GM23338 (cell line): ENCODE measurements around the gene PCOLCE2.

Experiments used
- CREB1 ChIP-seq: fragments of 250-450 bp; sonication (Bioruptor Pico); IDR thresholded peaks from 2 replicates; pipeline ENCODE4 v1.5.0; 2020; ENCODE audit warnings: low read depth, mild to moderate bottlenecking, moderate library complexity
- ETS1 ChIP-seq: IDR thresholded peaks from 2 replicates; pipeline ENCODE4 v1.6.1; 2016; ENCODE audit warnings: antibody characterized with exemption
- EZH2 ChIP-seq: fragments of 200-600 bp; sonication (generic); IDR thresholded peaks from one replicate; pipeline ENCODE4 v1.8.0; 2017; ENCODE audit warnings: antibody characterized with exemption, mild to moderate bottlenecking, low read depth; ENCODE audit not compliant: unreplicated experiment
- EZH2phosphoT487 ChIP-seq: fragments of 200-600 bp; sonication (generic); IDR thresholded peaks from one replicate; pipeline ENCODE4 v1.8.1; 2018; ENCODE audit warnings: antibody characterized with exemption; ENCODE audit not compliant: unreplicated experiment
- JUNB ChIP-seq: IDR thresholded peaks from one replicate; pipeline ENCODE4 v1.6.1; 2016; ENCODE audit warnings: antibody characterized with exemption; ENCODE audit not compliant: unreplicated experiment
- NANOG ChIP-seq: IDR thresholded peaks from 2 replicates; pipeline ENCODE4 v1.6.1; 2016; ENCODE audit warnings: antibody characterized with exemption, borderline replicate concordance
- POLR2AphosphoS5 ChIP-seq: IDR thresholded peaks from 2 replicates; pipeline ENCODE4 v1.6.1; 2016; ENCODE audit warnings: antibody characterized with exemption, low read depth
- STAT1 ChIP-seq: IDR thresholded peaks from one replicate; pipeline ENCODE4 v1.6.1; 2016; ENCODE audit warnings: antibody characterized with exemption; ENCODE audit not compliant: unreplicated experiment
- ZNF114 ChIP-seq: fragments of 250-450 bp; sonication (Bioruptor Pico); IDR thresholded peaks from 2 replicates; pipeline ENCODE4 v1.5.0; 2020; ENCODE audit warnings: mild to moderate bottlenecking, moderate library complexity
- ZNF331 ChIP-seq: fragments of 250-450 bp; sonication (Bioruptor Pico); IDR thresholded peaks from 2 replicates; pipeline ENCODE4 v1.5.0; 2020; ENCODE audit warnings: low read depth, mild to moderate bottlenecking, moderate library complexity
- ZNF462 ChIP-seq: fragments of 250-450 bp; sonication (Bioruptor Pico); IDR thresholded peaks from 2 replicates; pipeline ENCODE4 v1.5.0; 2020; ENCODE audit warnings: mild to moderate bottlenecking, moderate library complexity
- TF ChIP-seq, protein P1 (sequence below), 2 experiments: fragments of 200-600 bp in 1 of 2; sonication (generic) in 1 of 2; conservative IDR thresholded peaks; 2 replicates each; pipeline versions ENCODE4 v1.5.1 to v1.6.1; 2016 to 2017; ENCODE audit warnings: antibody characterized with exemption in 2 of 2, low read depth in 2 of 2, mild to moderate bottlenecking in 2 of 2, moderate library complexity in 1 of 2
- TF ChIP-seq, protein P2 (sequence below): IDR thresholded peaks from one replicate; pipeline ENCODE4 v1.6.1; 2018; ENCODE audit warnings: antibody characterized with exemption; ENCODE audit not compliant: unreplicated experiment

DNA sequence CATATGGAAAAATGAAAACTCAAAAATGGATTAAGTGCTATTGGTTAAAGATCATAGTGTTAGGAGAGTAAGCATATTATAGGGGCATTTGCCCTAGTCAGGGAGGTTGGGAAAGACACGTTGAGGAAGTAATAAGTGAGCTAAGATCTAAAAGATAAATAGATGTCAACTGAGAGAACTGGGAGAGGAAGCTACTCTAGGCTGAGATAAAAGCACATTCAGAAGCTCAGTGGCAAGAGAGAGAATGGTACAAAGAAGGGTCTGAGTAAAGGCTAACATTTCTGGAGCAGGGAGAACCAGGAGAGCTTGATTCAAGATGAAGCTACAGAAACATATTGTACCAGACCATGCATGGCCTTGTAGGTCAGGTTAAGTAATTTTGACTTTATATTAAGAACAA, 101.2 kb downstream of the PCOLCE2 start:
- TF ChIP-seq JUNB (no peak), POLR2AphosphoS5 (no peak), EZH2phosphoT487 (no peak), EZH2 (no peak), ZNF114 (no peak), CREB1 (no peak), ZNF331 (CRISPR knock-in tag) (no peak), ETS1 (no peak), STAT1 (no peak), ZNF462 (CRISPR knock-in tag) (no peak), NANOG (no peak)
- TF ChIP-seq, protein P1, sequence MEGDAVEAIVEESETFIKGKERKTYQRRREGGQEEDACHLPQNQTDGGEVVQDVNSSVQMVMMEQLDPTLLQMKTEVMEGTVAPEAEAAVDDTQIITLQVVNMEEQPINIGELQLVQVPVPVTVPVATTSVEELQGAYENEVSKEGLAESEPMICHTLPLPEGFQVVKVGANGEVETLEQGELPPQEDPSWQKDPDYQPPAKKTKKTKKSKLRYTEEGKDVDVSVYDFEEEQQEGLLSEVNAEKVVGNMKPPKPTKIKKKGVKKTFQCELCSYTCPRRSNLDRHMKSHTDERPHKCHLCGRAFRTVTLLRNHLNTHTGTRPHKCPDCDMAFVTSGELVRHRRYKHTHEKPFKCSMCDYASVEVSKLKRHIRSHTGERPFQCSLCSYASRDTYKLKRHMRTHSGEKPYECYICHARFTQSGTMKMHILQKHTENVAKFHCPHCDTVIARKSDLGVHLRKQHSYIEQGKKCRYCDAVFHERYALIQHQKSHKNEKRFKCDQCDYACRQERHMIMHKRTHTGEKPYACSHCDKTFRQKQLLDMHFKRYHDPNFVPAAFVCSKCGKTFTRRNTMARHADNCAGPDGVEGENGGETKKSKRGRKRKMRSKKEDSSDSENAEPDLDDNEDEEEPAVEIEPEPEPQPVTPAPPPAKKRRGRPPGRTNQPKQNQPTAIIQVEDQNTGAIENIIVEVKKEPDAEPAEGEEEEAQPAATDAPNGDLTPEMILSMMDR (conservative IDR thresholded peaks at IDR 0.05; ENCODE audit: low read depth in 2 of 2), result no peak
- TF ChIP-seq, protein P2, sequence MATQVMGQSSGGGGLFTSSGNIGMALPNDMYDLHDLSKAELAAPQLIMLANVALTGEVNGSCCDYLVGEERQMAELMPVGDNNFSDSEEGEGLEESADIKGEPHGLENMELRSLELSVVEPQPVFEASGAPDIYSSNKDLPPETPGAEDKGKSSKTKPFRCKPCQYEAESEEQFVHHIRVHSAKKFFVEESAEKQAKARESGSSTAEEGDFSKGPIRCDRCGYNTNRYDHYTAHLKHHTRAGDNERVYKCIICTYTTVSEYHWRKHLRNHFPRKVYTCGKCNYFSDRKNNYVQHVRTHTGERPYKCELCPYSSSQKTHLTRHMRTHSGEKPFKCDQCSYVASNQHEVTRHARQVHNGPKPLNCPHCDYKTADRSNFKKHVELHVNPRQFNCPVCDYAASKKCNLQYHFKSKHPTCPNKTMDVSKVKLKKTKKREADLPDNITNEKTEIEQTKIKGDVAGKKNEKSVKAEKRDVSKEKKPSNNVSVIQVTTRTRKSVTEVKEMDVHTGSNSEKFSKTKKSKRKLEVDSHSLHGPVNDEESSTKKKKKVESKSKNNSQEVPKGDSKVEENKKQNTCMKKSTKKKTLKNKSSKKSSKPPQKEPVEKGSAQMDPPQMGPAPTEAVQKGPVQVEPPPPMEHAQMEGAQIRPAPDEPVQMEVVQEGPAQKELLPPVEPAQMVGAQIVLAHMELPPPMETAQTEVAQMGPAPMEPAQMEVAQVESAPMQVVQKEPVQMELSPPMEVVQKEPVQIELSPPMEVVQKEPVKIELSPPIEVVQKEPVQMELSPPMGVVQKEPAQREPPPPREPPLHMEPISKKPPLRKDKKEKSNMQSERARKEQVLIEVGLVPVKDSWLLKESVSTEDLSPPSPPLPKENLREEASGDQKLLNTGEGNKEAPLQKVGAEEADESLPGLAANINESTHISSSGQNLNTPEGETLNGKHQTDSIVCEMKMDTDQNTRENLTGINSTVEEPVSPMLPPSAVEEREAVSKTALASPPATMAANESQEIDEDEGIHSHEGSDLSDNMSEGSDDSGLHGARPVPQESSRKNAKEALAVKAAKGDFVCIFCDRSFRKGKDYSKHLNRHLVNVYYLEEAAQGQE, result no peak
